Endothelial cell of umbilical vein (primary cell): ENCODE measurements around the gene INSC. TPM values are rescaled to one million over a fixed set of nuclear protein-coding genes. Genes with fewer than 3 reads are reported as not detected.

Experiments used
- BruUV-seq: library from RNA; stranded (reverse); fragments of 400-500 nt; replicated peaks from 2 replicates; lab custom pipeline; 2021; lab: Mats Ljungman, UMichigan
- CTCF ChIA-PET: fragments of 300-600, 350-600 bp; sonication (Branson Sonifier 250); formaldehyde crosslinking; loops from one replicate; lab custom pipeline; 2021; ENCODE audit warnings: antibody characterized with exemption, inconsistent platforms; lab: Charles Lee
- POLR2A ChIA-PET: fragments of 300-600, 350-600 bp; sonication (Branson Sonifier 250); formaldehyde crosslinking; loops from one replicate; lab custom pipeline; 2021; ENCODE audit warnings: antibody characterized with exemption, inconsistent platforms; lab: Charles Lee
- DNase-seq: peaks from one replicate; pipeline ENCODE4 v3.0.0-alpha.2; 2011; ENCODE audit warnings: low read depth, low spot score
- FAIRE-seq: peaks from 2 replicates; lab custom pipeline; 2011; peaks lifted over from hg19 to GRCh38; lab: Jason Lieb, UNC
- H2AFZ ChIP-seq: 2 replicates; pipeline ENCODE4 v1.6.0; 2012; ENCODE audit warnings: low read depth, low read length, control low read depth, inconsistent platforms
- H3K27ac ChIP-seq: 2 replicates; pipeline ENCODE4 v1.5.1; 2011; ENCODE audit warnings: low read depth, mild to moderate bottlenecking, control low read depth, low read length, moderate library complexity; ENCODE audit not compliant: insufficient read depth
- H3K27me3 ChIP-seq, 2 experiments: 2 replicates each; pipeline versions ENCODE4 v1.6.0 to v1.6.1; 2011; ENCODE audit warnings: low read length in 2 of 2, mixed read lengths in 1 of 2; ENCODE audit not compliant: control insufficient read depth in 2 of 2, insufficient read depth in 2 of 2
- H3K36me3 ChIP-seq, 2 experiments: 2 replicates in 1 of 2; 3 replicates in 1 of 2; pipeline ENCODE4 v1.5.1; 2011; ENCODE audit warnings: low read length in 2 of 2, mild to moderate bottlenecking in 1 of 2, moderate library complexity in 1 of 2; ENCODE audit not compliant: control insufficient read depth in 2 of 2, insufficient read depth in 2 of 2; ENCODE audit errors: extremely low read depth in 1 of 2
- H3K4me1 ChIP-seq: 3 replicates; pipeline ENCODE4 v1.5.1; 2011; ENCODE audit warnings: mild to moderate bottlenecking, low read length; ENCODE audit not compliant: control insufficient read depth, insufficient read depth; ENCODE audit errors: extremely low read depth
- H3K4me2 ChIP-seq: 2 replicates; pipeline ENCODE4 v1.6.1; 2011; ENCODE audit warnings: low read length, control low read depth, mixed read lengths; ENCODE audit not compliant: insufficient read depth
- H3K4me3 ChIP-seq, 3 experiments: fragments of 200-600 bp in 1 of 3; sonication (generic), shearing (Covaris generic) in 1 of 3; replicated peaks in 1 of 3; 2 replicates each; pipeline ENCODE4 v1.5.1; 2011 to 2016; ENCODE audit warnings: control low read depth in 3 of 3, low read length in 3 of 3, mild to moderate bottlenecking in 2 of 3, inconsistent platforms in 1 of 3, low read depth in 1 of 3, moderate library complexity in 1 of 3; ENCODE audit not compliant: insufficient read depth in 1 of 3
- H3K79me2 ChIP-seq: 2 replicates; pipeline ENCODE4 v1.6.0; 2012; ENCODE audit warnings: low read length, inconsistent platforms; ENCODE audit not compliant: control insufficient read depth, insufficient read depth
- H3K9ac ChIP-seq: replicated peaks from 2 replicates; pipeline ENCODE3; 2011; ENCODE audit warnings: low read length, control low read depth; ENCODE audit not compliant: insufficient read depth; ENCODE audit errors: extremely low read depth
- H3K9me1 ChIP-seq: replicated peaks from 3 replicates; pipeline ENCODE4 v1.6.0; 2011; ENCODE audit warnings: mild to moderate bottlenecking, low read length; ENCODE audit not compliant: control insufficient read depth, insufficient read depth; ENCODE audit errors: extremely low read depth
- H3K9me3 ChIP-seq: replicated peaks from 2 replicates; pipeline ENCODE4 v1.5.1; 2012; ENCODE audit warnings: low read length, inconsistent platforms; ENCODE audit not compliant: control insufficient read depth, insufficient read depth
- H4K20me1 ChIP-seq: replicated peaks from 2 replicates; pipeline ENCODE3; 2011; ENCODE audit warnings: mild to moderate bottlenecking, low read length; ENCODE audit not compliant: control insufficient read depth, insufficient read depth; ENCODE audit errors: extremely low read depth
- EZH2 ChIP-seq: IDR thresholded peaks from 2 replicates; pipeline ENCODE4 v1.6.1; 2012; ENCODE audit warnings: borderline replicate concordance, low read depth, mild to moderate bottlenecking, moderate library complexity, low read length, inconsistent platforms; ENCODE audit not compliant: severe bottlenecking
- FOS ChIP-seq: IDR thresholded peaks from 2 replicates; pipeline ENCODE4 v1.6.1; 2011; ENCODE audit warnings: mild to moderate bottlenecking, low read length, moderate library complexity, borderline replicate concordance; ENCODE audit not compliant: insufficient read depth
- GATA2 ChIP-seq: IDR thresholded peaks from 2 replicates; pipeline ENCODE4 v1.7.0; 2011; ENCODE audit warnings: low read depth, mild to moderate bottlenecking, moderate library complexity, mixed read lengths, low read length; ENCODE audit not compliant: insufficient read length, insufficient read depth
- JUN ChIP-seq: IDR thresholded peaks from 2 replicates; pipeline ENCODE4 v1.6.1; 2011; ENCODE audit warnings: borderline replicate concordance, low read depth; ENCODE audit not compliant: insufficient read length, insufficient read depth
- MAX ChIP-seq: IDR thresholded peaks from 2 replicates; pipeline ENCODE4 v1.6.1; 2011; ENCODE audit not compliant: insufficient read depth, insufficient read length
- MYC ChIP-seq: IDR thresholded peaks from one replicate; pipeline ENCODE4 v1.6.1; 2011; ENCODE audit warnings: mild to moderate bottlenecking, low read depth, low read length
- POLR2A ChIP-seq: IDR thresholded peaks from 2 replicates; pipeline ENCODE4 v1.6.1; 2012; ENCODE audit warnings: low read depth, mild to moderate bottlenecking, control low read depth, low read length
- POLR2AphosphoS5 ChIP-seq: IDR thresholded peaks from 2 replicates; pipeline ENCODE4 v1.6.1; 2012; ENCODE audit warnings: low read depth, mild to moderate bottlenecking, control low read depth, low read length, moderate library complexity; ENCODE audit not compliant: insufficient read depth
- dilution Hi-C: fragments of 300-500 bp; cut with MboI; formaldehyde crosslinking; loops from one replicate; pipeline ENCODE4 v1.15.0; 2019; ENCODE audit warnings: low sequenced_read_pairs; ENCODE audit not compliant: extremely low pct_ligation_motif_present
- intact Hi-C: fragments of 100-400 bp; cut with micrococcal nuclease; formaldehyde crosslinking; loops from one replicate; pipeline ENCODE4 v1.10.0; 2022
- polyA plus RNA-seq, 4 experiments: library from polyadenylated mRNA; depleted of rRNA in 3 of 4; stranded (reverse) in 3 of 4; unstranded in 1 of 4; fragments of >200 nt; gene quantifications; 2 replicates each; pipeline versions ENCODE4 v1.2.1 to v1.2.3, GENCODE V29; 2011 to 2012; ENCODE audit warnings: missing spikeins in 1 of 4
- total RNA-seq: library from RNA; stranded (reverse); gene quantifications from 2 replicates; pipeline ENCODE4 v1.2.3, GENCODE V29; 2021
- TF ChIP-seq, protein P1 (sequence below), 2 donors: IDR thresholded peaks; 1 replicate in 1 of 2; 2 replicates in 1 of 2; pipeline ENCODE4 v1.5.1; 2011; ENCODE audit warnings: low read length in 2 of 2, mild to moderate bottlenecking in 2 of 2, moderate library complexity in 2 of 2, control low read depth in 1 of 2, inconsistent platforms in 1 of 2, low read depth in 1 of 2; ENCODE audit not compliant: insufficient read depth in 1 of 2; ENCODE audit errors: extremely low read depth in 1 of 2

The INSC gene
- total and polyA plus RNA-seq, 2 donors (not counting 3 experiments of a cell fraction or from before 2014, with no cell fraction given) = not detected

DNA sequence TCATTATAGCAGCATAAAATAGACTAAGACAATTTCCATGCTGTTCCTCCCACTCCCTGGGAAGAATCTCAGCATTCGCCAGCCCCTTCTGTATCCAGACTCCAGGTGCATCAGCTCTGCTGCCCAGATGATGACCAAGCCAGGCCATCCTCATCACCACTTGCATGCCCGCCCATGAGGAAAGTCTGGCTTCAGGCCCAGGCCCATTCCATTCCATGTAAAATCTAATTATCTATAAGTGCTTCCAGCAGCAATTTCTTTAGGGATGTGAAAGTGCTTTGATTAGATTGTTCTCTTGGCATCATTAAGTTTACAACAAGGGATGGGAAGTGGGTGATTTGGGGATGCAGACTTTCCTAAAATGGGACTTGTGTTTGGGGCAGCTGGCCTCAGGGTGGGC, 100.3 kb downstream of the INSC start:
- intact Hi-C loops = no loop called here
- no peak overlapping the region for H3K27ac ChIP-seq
- FAIRE-seq (no peak), DNase-seq (no peak)
- H3K79me2 ChIP-seq = no peaks in the 10 kb centered on the region
- H4K20me1 ChIP-seq = no peaks in the 10 kb centered on the region
- H3K36me3 ChIP-seq = no peaks in the 10 kb centered on the region
- dilution Hi-C loops = no loop called here
- H3K4me1 ChIP-seq = no peaks in the 10 kb centered on the region
- no peak overlapping the region for H3K4me3 ChIP-seq
- CTCF ChIA-PET = interaction anchor here (0.8 to 2.7 kb wide), 3 partner anchors 115 to 425 kb away, joined by 3 to 10 read pairs (median 3); no protein-coding TSS in a partner anchor
- H3K9me1 ChIP-seq = no peaks in the 10 kb centered on the region
- POLR2A ChIA-PET = no interaction called here
- TF ChIP-seq MAX (no peak), EZH2 (no peak), POLR2A (no peak), POLR2AphosphoS5 (no peak), GATA2 (no peak), JUN (no peak), MYC (no peak), FOS (no peak)
- TF ChIP-seq, protein P1, sequence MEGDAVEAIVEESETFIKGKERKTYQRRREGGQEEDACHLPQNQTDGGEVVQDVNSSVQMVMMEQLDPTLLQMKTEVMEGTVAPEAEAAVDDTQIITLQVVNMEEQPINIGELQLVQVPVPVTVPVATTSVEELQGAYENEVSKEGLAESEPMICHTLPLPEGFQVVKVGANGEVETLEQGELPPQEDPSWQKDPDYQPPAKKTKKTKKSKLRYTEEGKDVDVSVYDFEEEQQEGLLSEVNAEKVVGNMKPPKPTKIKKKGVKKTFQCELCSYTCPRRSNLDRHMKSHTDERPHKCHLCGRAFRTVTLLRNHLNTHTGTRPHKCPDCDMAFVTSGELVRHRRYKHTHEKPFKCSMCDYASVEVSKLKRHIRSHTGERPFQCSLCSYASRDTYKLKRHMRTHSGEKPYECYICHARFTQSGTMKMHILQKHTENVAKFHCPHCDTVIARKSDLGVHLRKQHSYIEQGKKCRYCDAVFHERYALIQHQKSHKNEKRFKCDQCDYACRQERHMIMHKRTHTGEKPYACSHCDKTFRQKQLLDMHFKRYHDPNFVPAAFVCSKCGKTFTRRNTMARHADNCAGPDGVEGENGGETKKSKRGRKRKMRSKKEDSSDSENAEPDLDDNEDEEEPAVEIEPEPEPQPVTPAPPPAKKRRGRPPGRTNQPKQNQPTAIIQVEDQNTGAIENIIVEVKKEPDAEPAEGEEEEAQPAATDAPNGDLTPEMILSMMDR (IDR thresholded peaks at IDR 0.05; ENCODE audit: extremely low read depth in 1 of 2, insufficient read depth in 1 of 2, low read depth in 1 of 2, low read length in 2 of 2) = no peak
- no TSS peak for BruUV-seq
- H3K4me2 ChIP-seq = no peak overlapping the region
- no peaks in the 10 kb centered on the region for H3K9me3 ChIP-seq
- no peak overlapping the region for H2AFZ ChIP-seq
- no peaks in the 10 kb centered on the region for H3K27me3 ChIP-seq
- no peak overlapping the region for H3K9ac ChIP-seq
